ENCODE data around the gene ATP2B3.

The ATP2B3 gene

DNA sequence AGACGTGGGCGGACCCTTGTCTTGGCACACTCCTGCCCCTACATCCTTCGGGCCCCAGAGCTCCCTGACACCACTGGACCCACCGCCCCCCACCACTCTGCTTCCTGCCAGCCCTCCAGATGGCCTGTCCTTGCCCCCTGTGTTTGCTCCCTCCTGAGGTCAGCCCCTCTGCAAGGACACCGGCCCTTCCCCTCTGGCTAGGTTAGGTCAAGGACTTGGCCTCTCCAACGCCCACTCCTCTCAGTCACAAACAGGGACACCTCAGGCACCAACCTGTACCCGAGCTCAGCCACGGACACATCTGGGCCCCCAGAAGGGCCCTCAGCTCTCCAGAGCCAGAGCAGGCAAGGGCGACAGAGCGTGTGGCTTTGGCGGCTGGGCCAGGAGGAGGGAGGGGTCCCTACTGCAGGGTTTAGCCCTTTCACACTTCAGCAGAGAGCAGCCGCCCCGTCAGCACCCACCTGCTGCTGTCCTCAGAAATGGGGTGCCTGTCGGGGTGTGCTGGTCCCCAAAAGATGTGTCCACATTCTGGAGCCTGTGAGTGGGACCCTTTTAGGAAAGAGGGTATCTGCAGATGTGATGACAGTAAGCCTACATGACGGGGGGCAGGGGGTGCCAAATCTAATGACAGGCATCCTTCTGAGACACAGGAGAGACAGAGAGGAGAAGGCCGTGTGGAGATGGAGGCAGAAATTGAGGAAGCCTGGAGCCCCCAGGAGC is 106.0 kb downstream of the ATP2B3 start:
- DNase-seq = peak; percentile 10

DNA sequence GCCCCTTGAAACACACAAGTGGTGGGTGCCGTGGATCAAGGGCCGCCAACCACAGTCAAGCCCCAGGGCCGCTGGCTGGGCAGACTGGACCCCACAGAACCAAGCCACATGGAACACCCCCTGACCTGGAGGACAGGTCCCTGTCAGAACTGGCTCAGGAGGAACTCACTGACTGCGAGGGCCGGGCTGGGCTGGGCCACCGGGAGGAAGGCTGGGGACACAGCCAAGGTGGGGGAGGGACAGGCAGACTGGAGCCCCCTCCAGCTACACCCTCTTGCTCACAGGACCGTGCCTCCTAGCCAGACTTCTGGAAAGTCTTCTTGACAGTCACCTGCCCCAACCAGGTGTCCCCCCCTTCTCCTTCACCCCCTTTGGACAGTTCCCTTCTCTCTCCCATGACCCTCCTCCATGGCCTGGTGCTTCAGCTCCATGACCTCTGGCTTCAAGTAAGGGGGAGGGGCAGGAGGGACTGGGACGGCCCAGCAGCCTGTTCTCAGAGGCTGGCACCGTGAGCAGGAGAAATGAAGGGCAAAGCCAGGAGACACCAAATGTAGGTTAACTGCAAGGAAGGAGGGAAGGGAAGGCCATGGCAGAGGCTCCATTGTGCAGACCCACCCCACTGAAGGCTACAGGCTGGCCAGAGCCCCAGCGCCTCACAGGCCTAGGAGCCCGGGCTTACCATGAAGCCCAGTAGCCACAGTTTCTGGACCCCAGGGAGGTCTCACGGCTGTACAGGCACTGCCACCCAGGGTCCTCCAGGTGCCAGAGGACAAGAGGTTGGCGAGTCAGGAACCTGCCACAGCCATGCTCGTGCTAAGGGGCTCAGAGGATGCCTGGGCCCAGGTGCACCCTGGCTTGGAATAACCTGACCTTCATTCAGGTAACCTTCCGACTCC is 107.0 kb downstream of the ATP2B3 start:
- DNase-seq = peak; percentile 9

DNA sequence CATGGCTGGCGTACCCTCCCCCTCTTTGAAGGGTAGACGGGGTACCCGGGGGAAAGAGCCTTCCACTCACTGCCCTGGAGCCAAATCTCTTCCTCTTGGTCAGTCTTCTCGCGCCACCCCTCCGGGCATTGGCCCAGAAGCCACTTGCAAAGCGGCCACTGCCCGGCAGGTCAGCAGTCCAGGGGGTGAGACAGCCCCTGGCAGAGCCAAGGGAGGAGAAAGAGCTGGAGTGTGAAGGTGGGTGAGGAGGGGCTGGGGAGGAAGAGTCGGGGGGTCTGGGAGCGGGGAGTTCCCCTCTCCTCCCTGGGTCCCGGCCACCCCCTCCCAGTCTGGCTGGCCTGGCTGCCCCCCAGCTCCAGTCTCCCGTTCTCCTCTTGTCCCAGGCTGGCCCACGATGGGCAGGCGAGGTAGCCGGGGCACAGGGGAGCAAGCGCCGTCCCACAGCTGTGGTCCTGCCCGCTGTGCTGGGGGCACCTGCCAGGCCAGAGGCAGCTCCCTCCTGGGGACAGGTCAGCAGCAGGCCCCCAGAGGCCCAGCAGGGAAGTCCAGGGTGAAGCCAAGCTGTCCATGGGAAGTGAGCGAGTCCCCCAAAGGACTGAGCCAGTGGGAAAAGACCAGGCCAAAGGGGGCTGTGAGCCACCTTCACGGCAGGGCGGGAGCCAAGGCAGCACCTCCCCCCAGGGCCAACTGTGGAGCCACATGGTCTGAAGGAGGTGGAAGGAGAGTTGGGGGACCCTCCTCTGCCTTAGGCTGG is 108.0 kb downstream of the ATP2B3 start:
- peak; percentile 11 for DNase-seq

DNA sequence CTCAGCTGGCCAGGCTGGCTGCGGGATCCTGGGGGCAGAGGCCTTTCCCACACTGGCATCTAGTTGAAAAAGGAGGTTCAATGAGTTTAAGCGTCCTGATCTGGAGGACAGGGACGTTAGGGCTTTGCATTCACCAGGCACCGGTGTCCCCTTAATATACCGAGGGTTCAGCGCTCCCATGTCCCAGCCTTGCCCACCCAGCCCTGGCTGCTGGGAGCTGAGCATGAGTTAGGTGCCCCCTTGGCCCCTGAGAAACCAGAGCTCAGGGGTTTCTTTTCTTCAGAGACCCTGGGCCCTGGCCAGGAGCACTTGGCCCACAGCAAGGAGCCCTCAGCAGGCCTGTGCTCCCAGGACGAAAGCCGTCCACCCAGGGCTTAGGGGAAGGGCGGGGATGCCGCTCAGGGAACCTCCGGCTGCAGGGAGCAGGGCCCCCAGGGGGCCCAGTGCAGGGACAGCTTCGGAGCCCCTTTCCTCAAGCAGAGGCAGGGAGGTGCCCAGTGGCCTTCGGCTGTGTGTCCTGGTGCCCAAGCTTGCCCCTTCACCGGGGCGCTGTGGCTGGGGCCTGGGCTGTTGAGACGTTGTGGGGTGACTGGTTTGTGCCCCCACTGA is 108.7 kb downstream of the ATP2B3 start:
- peak; percentile 12 for DNase-seq

DNA sequence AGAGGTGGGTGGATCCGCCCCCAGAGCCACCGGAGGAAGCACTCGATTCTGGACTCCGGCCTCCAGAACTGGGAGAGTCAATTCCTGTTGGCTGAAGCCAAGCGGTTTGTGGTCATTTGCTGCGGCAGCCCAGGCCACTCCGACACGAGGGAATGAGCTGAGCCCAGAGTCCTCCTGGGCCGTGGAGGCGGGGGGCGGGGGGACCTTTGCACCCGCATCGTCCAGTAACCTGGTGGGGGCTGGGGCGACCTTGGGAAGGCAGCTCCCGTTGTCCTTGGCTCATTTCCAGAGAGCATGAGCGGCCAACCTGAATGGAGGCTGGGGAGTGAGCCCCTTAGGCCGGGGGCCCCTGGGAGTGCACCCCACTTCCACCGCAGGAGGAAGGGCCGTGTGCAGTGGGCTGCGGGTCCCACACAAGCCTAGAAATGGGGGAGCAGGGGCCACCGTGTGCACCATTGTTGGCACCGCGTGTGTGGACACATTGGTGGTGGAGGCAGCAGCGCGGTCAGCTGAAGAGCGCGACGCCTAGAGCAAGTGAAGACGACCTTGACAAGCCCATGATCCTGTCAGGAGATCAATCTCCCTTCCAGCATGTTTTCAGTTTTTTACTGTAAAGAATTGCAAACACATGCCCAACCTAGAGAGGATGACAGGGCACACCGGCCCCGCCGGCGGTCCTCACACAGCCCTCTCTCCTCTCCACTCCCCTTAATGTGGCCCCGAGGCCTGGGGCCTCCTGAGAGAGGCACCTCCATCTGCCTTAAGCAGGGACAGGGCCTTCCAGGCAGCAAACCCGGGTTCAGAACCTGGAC is 109.6 kb downstream of the ATP2B3 start:
- DNase-seq = no peak

DNA sequence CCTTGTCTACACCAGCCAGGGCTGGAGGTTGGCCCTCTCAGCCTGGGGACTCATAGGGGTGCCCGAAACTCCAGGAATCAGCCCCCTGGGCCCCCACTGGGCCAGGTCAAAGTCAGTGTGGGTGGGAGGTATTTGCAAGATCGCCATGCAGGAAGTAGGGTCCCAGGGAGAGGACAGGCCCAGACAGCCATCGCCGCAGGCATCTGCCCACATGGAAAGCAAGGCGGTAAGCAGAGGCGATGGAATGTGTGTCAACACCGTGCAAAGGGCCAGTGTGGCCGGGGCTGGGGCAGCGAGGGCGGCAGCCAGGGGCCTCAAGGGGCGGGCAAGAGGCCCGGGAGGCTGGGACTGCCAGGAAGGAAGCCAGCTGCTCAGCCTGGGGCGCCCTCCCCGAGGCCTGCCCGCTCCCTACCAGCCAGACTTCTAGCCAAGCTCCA is 110.3 kb downstream of the ATP2B3 start:
- peak; percentile 13 for DNase-seq

DNA sequence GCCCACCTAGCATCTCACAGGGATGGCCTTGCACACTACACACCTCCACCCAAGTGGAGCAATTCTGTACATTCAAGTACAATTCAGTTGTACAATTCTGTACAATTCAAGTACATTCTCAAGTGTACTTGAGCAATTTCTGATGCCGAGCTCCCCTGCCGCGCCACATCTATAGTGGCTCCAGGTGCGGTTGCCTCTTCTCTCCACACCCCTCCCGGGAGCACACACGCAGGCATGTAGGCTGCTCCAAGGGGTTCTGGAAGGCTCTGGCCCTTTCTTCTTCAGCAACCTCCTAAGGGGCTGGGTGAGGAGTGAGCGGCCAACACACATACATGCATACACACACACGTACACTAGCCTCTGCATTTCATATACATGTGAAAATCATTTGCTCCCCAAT is 110.7 kb downstream of the ATP2B3 start:
- no peak for DNase-seq

DNA sequence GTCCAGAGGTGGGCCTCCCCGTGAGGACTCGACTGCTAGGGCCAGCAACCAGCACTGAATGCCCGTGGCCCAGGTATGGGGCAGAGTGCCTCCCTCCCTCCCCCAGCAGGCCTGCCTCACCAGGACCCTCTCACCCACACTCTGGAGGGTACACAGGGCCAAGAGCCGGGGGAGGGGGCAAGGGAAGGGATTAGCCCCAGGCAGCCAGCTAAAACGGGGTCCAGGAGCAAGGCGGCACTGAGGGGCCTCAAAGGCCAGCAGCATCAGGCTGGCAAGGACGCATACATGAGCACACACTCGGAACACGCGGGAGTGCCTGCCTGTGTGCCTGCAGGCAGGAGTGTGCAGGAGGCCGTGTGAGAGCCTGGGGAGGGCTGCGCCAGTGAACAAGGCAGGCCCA is 111.2 kb downstream of the ATP2B3 start:
- DNase-seq = no peak

DNA sequence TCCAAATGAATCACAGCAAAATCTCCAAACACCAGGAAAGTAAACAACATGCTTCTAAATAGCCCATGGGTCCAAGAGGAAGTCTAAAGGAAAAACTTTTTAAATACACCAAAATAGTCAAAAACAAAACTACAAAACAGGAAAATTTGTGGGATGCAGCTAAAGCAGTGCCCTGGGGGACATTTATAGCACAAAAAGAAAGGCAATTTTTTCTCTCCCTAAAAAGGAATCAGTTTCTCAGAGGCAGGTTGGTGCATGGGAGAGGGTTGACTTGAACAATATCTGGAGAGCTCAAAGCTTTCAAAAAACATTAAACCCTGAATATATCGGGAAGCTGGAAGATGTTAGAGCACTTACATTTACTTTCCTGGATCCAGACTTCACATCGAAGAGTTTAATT is 113.9 kb downstream of the ATP2B3 start:
- DNase-seq = no peak

DNA sequence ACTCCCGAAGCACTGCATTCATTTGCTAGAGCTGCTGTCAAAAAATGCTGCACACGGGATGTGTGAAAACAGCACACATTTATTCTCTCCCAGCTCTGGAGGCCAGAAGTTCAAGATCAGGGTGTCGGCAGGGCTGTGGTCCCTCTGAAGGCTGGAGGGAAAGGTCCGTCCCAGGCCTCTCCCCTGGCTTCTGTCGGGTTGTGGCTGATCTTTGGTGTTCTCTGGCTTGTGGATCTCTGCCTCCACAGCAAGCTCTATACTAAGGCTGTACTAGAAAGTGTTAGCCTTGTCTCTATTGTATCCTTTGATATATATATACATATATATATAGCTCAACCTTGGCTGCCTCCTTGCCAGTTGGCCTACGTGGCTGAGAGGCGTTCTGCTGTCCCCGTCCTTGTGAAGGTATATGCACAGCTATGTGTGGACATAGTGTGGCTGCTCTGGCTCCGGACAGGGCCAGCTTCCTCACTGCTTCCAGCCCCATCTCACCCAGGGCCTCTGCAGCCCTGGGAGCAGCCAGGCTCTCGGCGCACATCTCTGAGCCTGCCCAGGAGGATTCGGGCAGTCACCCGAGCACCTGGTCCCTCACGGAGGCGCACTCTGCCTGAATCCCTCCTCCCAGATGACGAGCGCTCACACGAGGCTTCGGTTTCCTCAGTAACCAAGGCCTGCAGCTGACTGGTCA is 114.6 kb downstream of the ATP2B3 start:
- DNase-seq = no peak
